Hepatocyte (in vitro differentiated cells): ENCODE results near the gene HCN2. TPM values are rescaled to one million over a fixed set of nuclear protein-coding genes. Genes with fewer than 3 reads are reported as not detected.
"Not testable (repeated sequence)": the region's sequence is repeated elsewhere in the genome, so short reads cannot be mapped to it uniquely, and the experiment has no call there.

Source experiments
- DNase-seq: peaks from one replicate; pipeline ENCODE4 v3.0.0-alpha.2; 2016; ENCODE audit warnings: low spot score
- H2AFZ ChIP-seq: fragments of 200-600 bp; sonication (generic); 2 replicates; pipeline ENCODE4 v1.6.0; 2016; ENCODE audit warnings: antibody characterized with exemption, mild to moderate bottlenecking
- H3K27ac ChIP-seq: fragments of 200-600 bp; sonication (generic); 2 replicates; pipeline ENCODE4 v1.5.1; 2016; ENCODE audit warnings: mild to moderate bottlenecking
- H3K27me3 ChIP-seq: fragments of 200-600 bp; sonication (generic); 2 replicates; pipeline ENCODE4 v1.6.1; 2016
- H3K36me3 ChIP-seq: fragments of 200-600 bp; sonication (generic); replicated peaks from 2 replicates; pipeline ENCODE4 v1.5.1; 2016; ENCODE audit warnings: low read depth; ENCODE audit not compliant: insufficient read depth
- H3K4me1 ChIP-seq: fragments of 200-600 bp; sonication (generic); 2 replicates; pipeline ENCODE4 v1.5.1; 2016; ENCODE audit warnings: mild to moderate bottlenecking, moderate library complexity; ENCODE audit not compliant: insufficient read depth
- H3K4me2 ChIP-seq: fragments of 200-600 bp; sonication (generic); 2 replicates; pipeline ENCODE4 v1.6.0; 2016
- H3K4me3 ChIP-seq: fragments of 200-600 bp; sonication (generic); 2 replicates; pipeline ENCODE4 v1.5.1; 2016; ENCODE audit warnings: mild to moderate bottlenecking
- H3K79me2 ChIP-seq: fragments of 200-600 bp; sonication (generic); 2 replicates; pipeline ENCODE4 v1.6.0; 2017; ENCODE audit warnings: mild to moderate bottlenecking
- H3K9me2 ChIP-seq: fragments of 200-600 bp; sonication (generic); replicated peaks from 2 replicates; pipeline ENCODE4 v1.6.0; 2017; ENCODE audit warnings: mild to moderate bottlenecking; ENCODE audit not compliant: insufficient read depth
- H3K9me3 ChIP-seq: fragments of 200-600 bp; sonication (generic); 2 replicates; pipeline ENCODE4 v1.5.1; 2016; ENCODE audit warnings: low read depth, mild to moderate bottlenecking
- H4K20me1 ChIP-seq: fragments of 200-600 bp; sonication (generic); 2 replicates; pipeline ENCODE4 v1.6.0; 2016; ENCODE audit warnings: mild to moderate bottlenecking; ENCODE audit not compliant: insufficient read depth, poor library complexity, severe bottlenecking
- CTCF ChIP-seq: fragments of 200-600 bp; sonication (generic); IDR thresholded peaks from 2 replicates; pipeline ENCODE4 v1.5.1; 2016; ENCODE audit warnings: antibody characterized with exemption, mild to moderate bottlenecking; ENCODE audit not compliant: poor library complexity
- EZH2 ChIP-seq: fragments of 200-600 bp; sonication (generic); IDR thresholded peaks from 2 replicates; pipeline ENCODE4 v1.6.1; 2016; ENCODE audit warnings: antibody characterized with exemption, mild to moderate bottlenecking, borderline replicate concordance
- EZH2phosphoT487 ChIP-seq: fragments of 200-600 bp; sonication (generic); IDR thresholded peaks from one replicate; pipeline ENCODE4 v1.6.1; 2018; ENCODE audit warnings: antibody characterized with exemption, mild to moderate bottlenecking, low read depth, moderate library complexity; ENCODE audit not compliant: unreplicated experiment, severe bottlenecking
- WGBS: methylation state at CpG from one replicate; pipeline ENCODE4 v1.1.6; 2016; ENCODE audit warnings: low lambda C conversion rate; ENCODE audit errors: missing lambda C conversion rate; 5-methylcytosine and 5-hydroxymethylcytosine counted together
- polyA plus RNA-seq: library from polyadenylated mRNA; unstranded; fragments of >200 nt; fragmentation: Nextera tagmentation; extraction: Ambion mirVana; gene quantifications from 2 replicates; pipeline ENCODE4 v1.2.1, GENCODE V29; 2016
- total RNA-seq: library from RNA; depleted of rRNA; stranded (reverse); fragments of >200 nt; gene quantifications from 2 replicates; pipeline ENCODE4 v1.2.3, GENCODE V29; 2014

Gene HCN2
- total and polyA plus RNA-seq, 2 experiments from 2014 or later, result 0.16 to 0.30 TPM

DNA sequence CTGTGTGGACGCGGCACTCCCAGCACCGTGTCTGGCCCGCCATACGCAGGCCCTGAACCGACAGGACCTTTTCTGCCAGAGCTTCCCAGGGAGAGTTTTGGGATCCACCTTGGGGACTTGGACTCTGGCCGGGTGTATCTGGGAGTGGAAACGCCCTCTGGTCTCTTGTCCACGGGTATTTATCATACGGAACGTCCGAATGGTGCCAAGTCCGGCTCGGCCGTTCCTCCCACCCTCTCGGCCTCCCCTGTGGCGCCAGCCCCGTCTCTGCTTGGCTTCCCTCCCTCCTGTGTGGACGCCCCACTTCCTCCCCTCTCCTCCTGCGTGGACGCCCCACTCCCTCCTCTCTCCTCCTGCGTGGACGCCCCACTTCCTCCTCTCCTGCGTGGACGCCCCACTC lies 12.1 kb downstream of the HCN2 start:
- Histone ChIP-seq H3K4me1 (no peaks in the 10 kb centered on the region), H3K36me3 (no peaks in the 10 kb centered on the region), H2AFZ (no peak overlapping the region), H3K4me2 (no peak overlapping the region), H3K4me3 (no peak overlapping the region), H3K9me3 (no peaks in the 10 kb centered on the region), H3K27ac (no peak overlapping the region), H4K20me1 (no peaks in the 10 kb centered on the region), H3K9me2 (no peaks in the 10 kb centered on the region), H3K79me2 (no peaks in the 10 kb centered on the region), H3K27me3 (no peaks in the 10 kb centered on the region)
- TF ChIP-seq CTCF, result no peak
- TF ChIP-seq EZH2phosphoT487, result no peak
- TF ChIP-seq EZH2, result no peak
- WGBS, result 96% methylated on average over 10 of the region's 25 CpGs
- DNase-seq, result no peak

GRCh38 chr19:602391-603301 lies 13.0 kb downstream of the HCN2 start:
- Histone ChIP-seq H4K20me1 (no peaks in the 10 kb centered on the region), H3K4me2 (no peak overlapping the region), H3K27ac (no peak overlapping the region), H3K36me3 (no peaks in the 10 kb centered on the region), H3K79me2 (no peaks in the 10 kb centered on the region), H3K9me3 (no peaks in the 10 kb centered on the region), H3K9me2 (no peaks in the 10 kb centered on the region), H2AFZ (no peak overlapping the region), H3K27me3 (no peaks in the 10 kb centered on the region), H3K4me1 (no peaks in the 10 kb centered on the region), H3K4me3 (no peak overlapping the region)
- TF ChIP-seq EZH2phosphoT487, result no peak
- TF ChIP-seq CTCF, result no peak
- TF ChIP-seq EZH2, result no peak
- no peak for DNase-seq
- 96% methylated on average over 23 of the region's 35 CpGs for WGBS

DNA sequence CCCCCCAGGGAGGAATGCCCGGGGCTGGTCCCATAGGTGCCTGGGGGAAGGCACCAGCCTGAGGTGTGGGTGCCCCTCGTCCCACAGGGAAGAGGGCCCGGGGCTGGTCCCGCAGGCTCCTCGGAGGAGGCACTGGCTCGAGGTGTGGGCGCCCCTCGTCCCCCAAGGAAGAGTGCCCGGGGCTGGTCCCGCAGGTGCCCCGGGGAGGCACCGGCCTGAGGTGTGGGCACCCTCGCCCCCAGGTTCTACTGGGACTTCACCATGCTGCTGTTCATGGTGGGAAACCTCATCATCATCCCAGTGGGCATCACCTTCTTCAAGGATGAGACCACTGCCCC lies 13.6 kb downstream of the HCN2 start:
- H3K27me3 ChIP-seq, DNase-seq, H3K4me1 ChIP-seq, H3K9me3 ChIP-seq, H3K4me2 ChIP-seq, H2AFZ ChIP-seq, H4K20me1 ChIP-seq, H3K79me2 ChIP-seq, H3K36me3 ChIP-seq, H3K4me3 ChIP-seq, H3K9me2 ChIP-seq, H3K27ac ChIP-seq: not testable (repeated sequence)
- 97% methylated on average over 10 of the region's 13 CpGs for WGBS

DNA sequence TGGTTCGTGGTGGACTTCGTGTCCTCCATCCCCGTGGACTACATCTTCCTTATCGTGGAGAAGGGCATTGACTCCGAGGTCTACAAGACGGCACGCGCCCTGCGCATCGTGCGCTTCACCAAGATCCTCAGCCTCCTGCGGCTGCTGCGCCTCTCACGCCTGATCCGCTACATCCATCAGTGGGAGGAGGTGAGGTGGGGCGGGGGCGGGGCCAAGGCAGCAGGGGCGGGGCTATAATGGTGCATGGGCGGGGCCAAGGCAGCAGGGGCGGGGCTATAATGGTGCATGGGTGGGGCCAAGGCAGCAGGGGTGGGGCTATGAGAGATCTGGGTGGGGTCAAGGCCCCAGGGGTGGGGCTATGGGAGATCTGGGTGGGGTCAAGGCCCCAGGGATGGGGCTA lies 14.1 kb downstream of the HCN2 start:
- not testable (repeated sequence) for H3K79me2 ChIP-seq, H2AFZ ChIP-seq, H4K20me1 ChIP-seq, H3K9me3 ChIP-seq, H3K4me1 ChIP-seq, H3K27ac ChIP-seq, H3K9me2 ChIP-seq, H3K36me3 ChIP-seq, H3K4me2 ChIP-seq, H3K27me3 ChIP-seq, H3K4me3 ChIP-seq, DNase-seq
- WGBS, result 98% methylated on average over 15 of the region's 20 CpGs
